Neural progenitor cell (in vitro differentiated cells): ENCODE data around the gene ZNF280B. TPM values are rescaled to one million over a fixed set of nuclear protein-coding genes. Genes with fewer than 3 reads are reported as not detected.

Experiments used
- DNase-seq: peaks from one replicate; pipeline ENCODE4 v3.0.0-alpha.2; 2016; ENCODE audit warnings: low spot score
- H2AFZ ChIP-seq: fragments of 200-600 bp; sonication (generic); replicated peaks from 2 replicates; pipeline ENCODE4 v1.6.1; 2016; ENCODE audit warnings: antibody characterized with exemption
- H3F3A ChIP-seq: fragments of 200-600 bp; sonication (generic); 2 replicates; pipeline ENCODE4 v1.6.1; 2016; ENCODE audit warnings: antibody characterized with exemption, low read depth
- H3K27ac ChIP-seq: fragments of 200-600 bp; sonication (generic); 2 replicates; pipeline ENCODE4 v1.5.1; 2016; ENCODE audit warnings: mild to moderate bottlenecking
- H3K27me3 ChIP-seq: fragments of 200-600 bp; sonication (generic); 2 replicates; pipeline ENCODE4 v1.6.1; 2016; ENCODE audit warnings: mild to moderate bottlenecking, moderate library complexity
- H3K36me3 ChIP-seq: fragments of 200-600 bp; sonication (generic); 2 replicates; pipeline ENCODE4 v1.5.1; 2016
- H3K4me1 ChIP-seq: fragments of 200-600 bp; sonication (generic); 2 replicates; pipeline ENCODE4 v1.6.1; 2016; ENCODE audit warnings: mixed run types
- H3K4me2 ChIP-seq: fragments of 200-600 bp; sonication (generic); 2 replicates; pipeline ENCODE4 v1.6.1; 2016
- H3K4me3 ChIP-seq: fragments of 200-600 bp; sonication (generic); 2 replicates; pipeline ENCODE4 v1.5.1; 2016
- H3K79me2 ChIP-seq: fragments of 200-600 bp; sonication (generic); 2 replicates; pipeline ENCODE4 v1.6.1; 2016; ENCODE audit warnings: low read depth
- H3K9ac ChIP-seq: fragments of 200-600 bp; sonication (generic); 2 replicates; pipeline ENCODE4 v1.6.1; 2016
- H3K9me3 ChIP-seq: fragments of 200-600 bp; sonication (generic); 2 replicates; pipeline ENCODE4 v1.5.1; 2016; ENCODE audit warnings: low read depth
- H4K20me1 ChIP-seq: fragments of 200-600 bp; sonication (generic); 2 replicates; pipeline ENCODE4 v1.6.1; 2016; ENCODE audit warnings: low read depth
- H3K27ac Mint-ChIP-seq: 3 replicates; pipeline ENCODE4 v1.8.0; 2021; ENCODE audit warnings: mixed read lengths
- H3K27me3 Mint-ChIP-seq: 2 replicates; pipeline ENCODE4 v1.8.0; 2022; ENCODE audit warnings: low read depth, mild to moderate bottlenecking, inconsistent platforms, moderate library complexity, mixed read lengths; ENCODE audit not compliant: insufficient read depth
- H3K36me3 Mint-ChIP-seq: 3 replicates; pipeline ENCODE4 v1.8.0; 2021; ENCODE audit warnings: mixed read lengths
- H3K4me1 Mint-ChIP-seq: 3 replicates; pipeline ENCODE4 v1.8.0; 2021; ENCODE audit warnings: mixed read lengths
- H3K4me3 Mint-ChIP-seq: 3 replicates; pipeline ENCODE4 v1.8.0; 2021; ENCODE audit warnings: mild to moderate bottlenecking, moderate library complexity, mixed read lengths
- H3K9me3 Mint-ChIP-seq: 3 replicates; pipeline ENCODE4 v1.8.0; 2020; ENCODE audit warnings: mixed read lengths
- CTCF ChIP-seq: fragments of 200-600 bp; sonication (generic); IDR thresholded peaks from 2 replicates; pipeline ENCODE4 v1.5.1; 2017; ENCODE audit warnings: antibody characterized with exemption, mild to moderate bottlenecking
- EZH2 ChIP-seq: fragments of 200-600 bp; sonication (generic); IDR thresholded peaks from 2 replicates; pipeline ENCODE4 v1.6.1; 2017; ENCODE audit warnings: antibody characterized with exemption, mild to moderate bottlenecking, moderate library complexity
- EZH2phosphoT487 ChIP-seq: fragments of 200-600 bp; sonication (generic); IDR thresholded peaks from 2 replicates; pipeline ENCODE4 v1.6.1; 2017; ENCODE audit warnings: antibody characterized with exemption
- total RNA-seq: library from RNA; depleted of rRNA; stranded (reverse); fragments of >200 nt; gene quantifications from 2 replicates; pipeline ENCODE4 v1.2.3, GENCODE V29; 2015; ENCODE audit warnings: low replicate concordance

ZNF280B gene
- total RNA-seq, 1 donor from 2014 or later: 14.2 TPM

- no peaks in the 10 kb centered on the region for H3K4me1 Mint-ChIP-seq
- no peaks in the 10 kb centered on the region for H3K4me1 ChIP-seq
- H3K4me2 ChIP-seq: peak overlapping the region; percentile 51
- peaks cover 89% of the 10 kb centered on the region for H3K27me3 ChIP-seq
- H4K20me1 ChIP-seq: peaks cover 6% of the 10 kb centered on the region
- H3K36me3 Mint-ChIP-seq: no peaks in the 10 kb centered on the region
- H3K4me3 Mint-ChIP-seq: no peak overlapping the region
- H3K27ac ChIP-seq: no peak overlapping the region
- H3K9me3 Mint-ChIP-seq: peaks cover 24% of the 10 kb centered on the region
- H2AFZ ChIP-seq: no peak overlapping the region
- TF ChIP-seq CTCF: peak; percentile 81
- no peak for TF ChIP-seq EZH2phosphoT487
- no peaks in the 10 kb centered on the region for H3F3A ChIP-seq
- peak; percentile 88 for DNase-seq
- H3K4me3 ChIP-seq: no peak overlapping the region
- no peaks in the 10 kb centered on the region for H3K9me3 ChIP-seq
- no peaks in the 10 kb centered on the region for H3K79me2 ChIP-seq
- H3K9ac ChIP-seq: no peak overlapping the region
- no peak overlapping the region for H3K27ac Mint-ChIP-seq
- no peaks in the 10 kb centered on the region for H3K36me3 ChIP-seq
- H3K27me3 Mint-ChIP-seq: peaks cover 10% of the 10 kb centered on the region
Measured at GRCh38 chr22:22463855-22464540, 44.5 kb downstream of the ZNF280B start.

- no peaks in the 10 kb centered on the region for H3K9me3 ChIP-seq
- H3K4me1 ChIP-seq: no peaks in the 10 kb centered on the region
- Mint-ChIP-seq H3K36me3 (no peaks in the 10 kb centered on the region), H3K4me3 (no peak overlapping the region), H3K27me3 (peaks cover 10% of the 10 kb centered on the region), H3K4me1 (no peaks in the 10 kb centered on the region), H3K9me3 (peaks cover 29% of the 10 kb centered on the region), H3K27ac (no peak overlapping the region)
- no peak overlapping the region for H2AFZ ChIP-seq
- H3K36me3 ChIP-seq: no peaks in the 10 kb centered on the region
- no peak overlapping the region for H3K4me2 ChIP-seq
- peaks cover 95% of the 10 kb centered on the region for H3K27me3 ChIP-seq
- H3F3A ChIP-seq: no peaks in the 10 kb centered on the region
- no peaks in the 10 kb centered on the region for H3K79me2 ChIP-seq
- no peak overlapping the region for H3K27ac ChIP-seq
- peak; percentile 33 for DNase-seq
- H3K4me3 ChIP-seq: no peak overlapping the region
- TF ChIP-seq EZH2 (no peak), CTCF (peak; percentile 52), EZH2phosphoT487 (no peak)
- H3K9ac ChIP-seq: no peak overlapping the region
- peaks cover 6% of the 10 kb centered on the region for H4K20me1 ChIP-seq
Measured at GRCh38 chr22:22462813-22463567, 45.6 kb downstream of the ZNF280B start.

GRCh38 chr22:22461583-22461982, 47.0 kb downstream of the ZNF280B start:
- no peak for TF ChIP-seq CTCF
- no peak for TF ChIP-seq EZH2
- no peak for TF ChIP-seq EZH2phosphoT487
- H3K36me3 ChIP-seq: no peaks in the 10 kb centered on the region
- H3K27ac ChIP-seq: no peak overlapping the region
- Mint-ChIP-seq H3K36me3 (no peaks in the 10 kb centered on the region), H3K4me1 (no peaks in the 10 kb centered on the region), H3K4me3 (no peak overlapping the region), H3K9me3 (peaks cover 30% of the 10 kb centered on the region), H3K27me3 (peaks cover 10% of the 10 kb centered on the region), H3K27ac (no peak overlapping the region)
- peaks cover 97% of the 10 kb centered on the region for H3K27me3 ChIP-seq
- H3K9me3 ChIP-seq: no peaks in the 10 kb centered on the region
- H3F3A ChIP-seq: no peaks in the 10 kb centered on the region
- no peak overlapping the region for H3K4me2 ChIP-seq
- peaks cover 6% of the 10 kb centered on the region for H4K20me1 ChIP-seq
- no peak overlapping the region for H2AFZ ChIP-seq
- H3K9ac ChIP-seq: no peak overlapping the region
- DNase-seq: no peak
- H3K4me1 ChIP-seq: no peaks in the 10 kb centered on the region
- no peak overlapping the region for H3K4me3 ChIP-seq
- no peaks in the 10 kb centered on the region for H3K79me2 ChIP-seq
